ENCODE measurements around the gene EYA2.

DNA sequence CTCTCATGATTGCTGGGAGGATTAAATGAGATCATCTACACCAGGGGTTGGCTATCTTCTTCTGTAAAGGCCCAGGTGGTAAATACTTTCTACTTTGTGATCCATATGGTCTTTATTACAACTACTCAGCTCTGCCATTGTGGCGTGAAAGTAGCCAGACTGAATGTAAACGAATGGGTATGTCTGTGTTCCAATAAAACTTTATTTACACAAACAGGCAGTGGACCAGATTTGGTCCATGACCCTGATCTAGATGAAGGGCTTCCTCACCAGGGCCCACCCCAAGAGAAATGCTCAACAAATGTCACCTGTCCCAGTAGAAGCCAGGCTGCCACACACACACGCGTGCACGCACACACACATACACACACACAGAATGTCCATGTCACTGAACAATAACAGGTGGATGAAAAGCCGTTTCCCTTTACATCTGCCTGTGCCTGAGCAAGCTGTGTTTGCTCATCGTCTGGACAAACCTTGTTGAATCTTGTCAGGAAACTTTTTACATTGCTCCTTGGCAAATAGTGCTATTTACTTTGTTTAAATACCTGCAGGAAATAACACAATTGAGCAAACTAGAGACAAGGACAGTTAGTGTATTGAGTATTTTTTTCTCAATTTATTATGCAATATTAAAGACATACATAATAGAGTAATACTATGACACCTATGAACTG is 114.3 kb downstream of the EYA2 start:
- no peak for TF ChIP-seq EZH2 (IDR thresholded peaks at IDR 0.05; ENCODE audit: insufficient read depth, poor library complexity, severe bottlenecking)
- no peak for TF ChIP-seq EZH2phosphoT487 (IDR thresholded peaks at IDR 0.05; ENCODE audit: insufficient read depth, low read depth)

All from GM23248 (cell line).